ENCODE data around the gene RPTOR. TPM values are rescaled to one million over a fixed set of nuclear protein-coding genes. Genes with fewer than 3 reads are reported as not detected.

RPTOR gene
- total RNA-seq, 1 experiment from 2014 or later: 26.3 TPM

DNA sequence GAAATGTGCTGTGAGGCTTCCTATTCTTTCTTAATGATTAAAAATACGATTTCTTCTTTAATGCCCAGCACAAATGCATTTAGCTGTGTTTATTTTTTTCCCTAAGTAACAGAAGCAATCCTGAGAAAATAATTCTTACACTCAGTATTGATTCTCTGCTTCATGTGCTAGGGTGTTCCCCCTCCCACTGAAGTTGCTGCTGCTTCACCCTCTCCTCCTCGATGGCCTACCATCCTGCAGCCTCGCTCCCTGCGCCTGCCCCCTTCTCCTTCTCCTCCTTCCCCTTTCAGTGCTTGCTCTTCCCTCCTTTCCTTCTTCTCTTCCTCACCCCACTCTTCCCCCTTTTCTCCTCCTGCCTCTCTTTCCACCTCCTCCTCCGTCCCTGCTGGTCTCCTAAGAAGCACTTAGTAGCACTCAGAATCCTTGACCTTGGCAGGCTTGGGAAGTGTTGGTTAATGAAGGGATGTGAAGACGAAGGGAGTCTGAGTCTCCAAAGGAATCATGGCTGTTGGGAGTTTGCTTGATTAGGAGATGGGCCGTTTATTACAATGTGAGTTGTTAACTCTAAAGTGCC is 119.7 kb downstream of the RPTOR start:
- DNase-seq (ENCODE audit: low spot score): no peak

DNA sequence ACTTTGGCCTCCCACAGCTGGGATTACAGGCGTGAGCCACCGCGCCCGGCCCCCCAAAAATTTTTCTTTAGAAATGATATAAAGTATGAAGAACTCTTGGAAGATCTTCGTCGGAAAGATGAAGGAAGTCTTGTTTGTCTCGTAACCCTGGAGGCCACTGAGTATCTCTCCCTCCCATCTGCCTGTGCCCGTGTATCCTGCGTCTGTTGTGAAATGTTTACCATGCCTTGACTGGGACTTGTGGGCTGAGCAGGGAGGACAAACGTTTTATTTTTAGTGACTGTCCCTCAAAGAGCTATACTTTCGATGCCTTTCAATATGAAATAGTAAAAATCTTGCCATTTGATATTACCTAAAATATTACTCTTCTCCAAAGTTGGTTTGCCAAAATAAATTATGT is 121.2 kb downstream of the RPTOR start:
- no peak for DNase-seq (ENCODE audit: low spot score)

DNA sequence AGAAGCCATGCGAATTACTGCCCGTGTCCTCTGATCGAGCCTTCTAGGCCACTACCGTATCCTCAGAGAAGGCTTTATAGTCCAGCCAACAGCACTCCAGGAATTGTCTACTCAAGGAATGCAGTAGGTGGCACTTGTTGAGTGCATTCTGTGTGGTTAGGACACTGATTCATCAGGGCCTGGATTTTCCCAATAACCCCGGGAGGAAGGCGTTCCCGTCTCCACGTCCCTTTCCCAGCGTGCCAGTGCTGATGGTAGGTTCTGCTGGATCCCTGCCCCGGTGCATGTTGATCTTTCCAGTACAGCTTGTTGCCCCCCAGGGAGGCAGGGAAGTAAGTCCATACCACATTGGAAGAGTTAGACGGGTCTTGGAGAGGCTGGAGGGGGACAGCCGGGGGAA is 122.2 kb downstream of the RPTOR start:
- DNase-seq (ENCODE audit: low spot score): no peak

DNA sequence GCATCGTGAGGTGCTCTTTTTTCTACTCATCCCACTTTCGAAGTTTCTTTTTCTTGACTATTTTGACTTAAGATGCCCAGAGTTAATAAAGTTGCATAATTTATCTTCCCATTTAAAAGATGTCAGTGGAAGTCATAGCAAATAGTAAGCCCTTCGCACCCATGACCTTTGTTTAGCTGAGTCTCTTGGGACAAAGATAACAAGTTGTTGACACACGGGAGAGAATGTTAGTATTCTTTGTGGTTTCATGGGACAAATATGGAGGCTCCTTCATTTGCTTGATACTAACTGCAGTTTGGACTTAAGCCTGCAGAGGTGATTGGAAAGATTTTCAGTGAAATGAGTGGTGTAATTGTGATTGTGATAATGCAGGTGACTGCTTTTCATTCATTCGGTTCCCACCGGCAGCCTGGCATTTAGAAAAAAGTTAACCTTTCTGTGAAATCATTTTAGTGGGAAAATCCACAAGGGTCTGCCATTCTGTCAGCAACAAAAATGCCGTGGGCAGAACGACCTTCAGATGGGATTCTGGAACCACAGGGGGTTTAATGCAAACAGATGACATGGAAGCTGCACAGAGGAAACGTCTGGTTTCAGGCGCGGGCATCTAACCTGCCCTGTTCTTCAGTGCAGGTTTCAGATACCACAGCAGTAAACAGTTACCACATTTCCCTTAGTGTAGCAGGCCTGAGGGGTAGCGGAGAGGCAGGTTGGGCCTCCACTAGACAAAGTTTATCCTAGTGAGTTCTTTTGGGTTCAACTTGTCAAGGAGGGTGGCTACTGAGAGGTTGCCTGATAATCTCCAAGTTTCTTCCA is 123.0 kb downstream of the RPTOR start:
- no peak for DNase-seq (ENCODE audit: low spot score)

DNA sequence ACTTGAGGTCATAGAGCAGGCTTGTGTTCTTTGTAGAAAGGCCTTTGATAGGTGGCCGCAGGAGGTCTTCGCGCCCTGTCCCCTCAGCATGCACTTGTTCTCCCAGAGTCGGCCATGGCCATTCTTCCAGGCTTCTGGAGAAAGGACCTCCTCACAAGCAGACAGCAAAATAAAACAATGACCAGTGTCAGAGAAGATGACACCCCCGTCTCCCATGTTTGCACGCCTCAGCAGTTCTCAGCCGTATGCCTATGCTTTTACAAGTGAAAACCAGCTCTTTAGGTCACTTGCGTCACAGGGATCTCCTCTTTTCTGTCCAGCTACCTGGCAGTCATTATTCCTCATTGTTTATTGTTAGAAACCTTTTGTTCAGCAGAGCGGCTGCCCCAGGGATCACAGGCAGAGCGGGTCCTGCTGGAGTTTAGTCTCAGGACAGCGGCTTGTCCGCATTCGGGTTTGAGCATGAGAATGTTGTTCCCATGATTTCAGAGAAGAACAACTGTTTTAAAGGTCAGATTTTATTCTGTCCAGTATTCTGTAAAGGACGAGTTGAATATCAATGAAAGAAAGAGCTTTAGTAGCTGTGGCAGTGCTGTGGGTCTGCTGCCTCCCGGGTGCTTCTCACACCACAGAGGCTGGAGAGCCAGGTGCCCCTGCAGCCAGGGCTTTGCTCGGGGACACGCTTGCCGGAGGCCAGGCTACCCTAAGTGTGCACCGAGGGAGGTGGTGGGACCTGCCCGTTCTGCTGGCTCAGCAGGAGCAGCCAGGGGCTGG is 123.9 kb downstream of the RPTOR start:
- DNase-seq (ENCODE audit: low spot score): no peak

DNA sequence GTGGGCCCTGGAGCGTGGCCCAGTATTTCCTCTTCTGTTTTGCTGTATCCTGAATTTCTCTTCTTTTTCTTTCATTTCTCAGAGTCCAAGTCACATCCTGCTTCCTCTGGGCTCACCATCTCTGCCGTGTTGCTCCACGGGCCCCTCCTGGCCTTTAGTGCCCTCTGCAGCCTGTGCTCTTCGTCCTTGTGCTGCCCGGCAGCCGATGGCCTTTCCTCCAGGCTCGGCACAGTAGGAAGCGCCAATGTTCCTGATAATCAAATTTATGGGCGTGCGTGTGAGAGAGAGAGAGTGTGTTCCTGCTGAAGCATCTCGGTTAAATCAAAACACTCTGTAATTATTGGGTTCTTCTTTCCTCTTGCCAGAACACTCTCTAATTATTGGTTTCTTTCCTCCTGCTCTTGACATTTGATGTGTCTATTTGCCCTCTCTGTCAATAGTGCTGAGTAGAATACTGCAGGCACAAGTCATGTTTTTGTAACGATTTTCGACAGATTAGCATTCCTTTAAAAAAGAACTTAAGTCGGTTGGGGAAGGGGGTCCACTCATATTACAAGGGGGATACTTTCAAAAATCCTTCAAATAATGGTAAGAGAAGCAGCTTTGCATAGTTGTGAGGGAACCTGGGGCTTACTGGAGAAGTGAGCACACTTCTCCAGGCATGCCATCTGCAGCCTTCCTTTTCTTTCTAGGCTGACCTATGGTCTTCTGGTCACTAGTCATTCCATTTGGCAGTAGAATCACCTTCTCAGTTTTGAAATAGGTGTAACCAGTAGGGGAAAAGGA is 126.6 kb downstream of the RPTOR start:
- DNase-seq (ENCODE audit: low spot score): no peak

DNA sequence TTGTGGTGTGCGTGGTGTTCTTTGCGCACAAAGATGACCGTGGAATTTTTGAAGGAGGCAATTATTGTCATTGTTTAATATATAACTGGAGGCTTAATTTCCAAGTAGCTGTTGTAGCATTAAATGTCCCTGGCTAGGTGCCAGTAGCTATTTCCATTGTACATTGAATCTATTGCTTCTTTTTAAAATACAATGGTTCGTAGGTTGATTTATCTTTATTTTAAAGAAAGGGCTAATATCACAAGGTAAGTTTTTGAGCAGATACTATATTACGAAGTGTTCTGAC is 127.1 kb downstream of the RPTOR start:
- DNase-seq (ENCODE audit: low spot score): peak; percentile 42

DNA sequence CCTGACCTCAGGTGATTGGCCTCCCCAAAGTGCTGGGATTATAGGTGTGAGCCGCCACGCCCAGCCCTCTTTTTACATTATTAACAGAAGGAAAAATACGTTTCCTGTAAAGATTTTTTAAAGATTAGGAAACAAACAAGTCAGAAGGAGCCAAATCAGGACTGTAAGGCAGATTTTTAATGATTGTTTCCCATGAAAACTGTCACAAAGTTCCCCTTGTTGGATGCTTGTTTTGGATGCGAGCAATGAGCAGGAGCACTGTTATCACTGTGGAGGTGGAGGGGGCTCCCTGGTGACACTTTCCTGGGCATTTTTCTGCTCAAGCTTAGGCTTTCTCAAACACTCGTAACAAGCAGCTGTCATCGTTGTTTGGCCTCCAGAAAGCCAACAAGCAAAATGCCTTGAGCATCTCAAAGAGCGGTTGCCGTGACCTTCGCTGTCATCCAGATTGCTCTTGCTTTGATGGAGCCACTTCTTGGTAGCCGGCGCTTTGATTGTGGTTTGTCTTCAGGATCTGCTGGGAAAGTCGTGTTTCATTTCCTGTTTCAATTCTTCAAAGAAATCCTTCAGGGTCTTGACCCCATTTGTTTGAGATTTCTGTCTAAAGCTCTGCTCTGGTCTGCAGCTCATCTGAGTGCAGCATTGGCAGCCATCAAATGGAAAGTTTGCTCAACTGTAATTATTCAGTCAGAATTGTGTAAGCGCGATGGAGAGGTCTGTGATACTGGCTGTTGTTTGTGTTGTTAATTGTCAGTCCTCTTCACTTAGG is 128.7 kb downstream of the RPTOR start:
- DNase-seq (ENCODE audit: low spot score): no peak

DNA sequence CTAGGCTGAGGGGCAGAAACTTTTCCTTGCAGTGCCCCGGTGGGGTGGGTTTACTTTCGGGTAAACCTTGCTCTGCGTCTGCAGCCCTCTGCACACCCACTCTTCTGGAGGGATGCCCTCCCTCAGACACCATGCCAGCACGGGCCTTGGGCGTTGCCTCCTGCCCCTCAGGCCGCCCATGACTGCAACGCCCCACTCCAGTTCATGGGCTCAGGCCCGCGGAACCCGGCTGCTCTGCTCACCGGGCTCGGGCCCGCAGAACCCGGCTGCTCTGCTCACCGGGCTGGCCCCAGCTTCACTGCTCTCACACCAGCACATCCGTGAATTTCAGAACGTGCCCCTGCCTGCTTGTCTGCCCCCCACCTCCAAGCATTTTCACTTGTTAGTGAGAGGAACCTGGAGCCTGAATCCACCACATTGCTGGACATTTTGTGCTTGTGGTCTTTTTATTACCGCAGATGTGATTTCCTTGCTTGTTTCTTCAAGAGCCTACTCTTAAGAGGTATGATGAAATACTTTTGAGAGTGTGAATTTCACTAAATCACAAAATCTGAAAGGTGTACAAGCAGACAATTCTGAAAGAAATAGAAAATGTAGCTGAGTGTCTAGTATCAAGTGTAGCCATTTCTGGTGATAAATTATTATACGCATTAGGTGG is 130.9 kb downstream of the RPTOR start:
- no peak for DNase-seq (ENCODE audit: low spot score)

DNA sequence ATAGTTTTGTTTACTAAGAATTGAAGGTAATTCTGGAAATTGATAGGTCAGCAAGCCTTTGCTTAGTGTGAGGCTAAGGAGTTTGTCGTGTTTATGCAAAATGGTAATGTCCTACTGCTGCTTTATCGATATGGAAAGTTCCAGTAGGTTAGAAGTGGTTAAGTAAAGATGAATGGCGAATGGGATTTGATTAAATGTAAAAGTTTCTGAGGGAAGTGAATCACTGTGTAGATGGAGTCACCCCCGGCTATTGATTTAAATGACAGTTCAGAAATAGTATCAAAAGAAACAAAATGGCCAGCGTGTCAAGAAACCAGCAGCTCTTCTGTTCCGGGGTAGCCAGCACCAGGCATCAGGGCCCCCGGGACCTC is 131.4 kb downstream of the RPTOR start:
- no peak for DNase-seq (ENCODE audit: low spot score)

DNA sequence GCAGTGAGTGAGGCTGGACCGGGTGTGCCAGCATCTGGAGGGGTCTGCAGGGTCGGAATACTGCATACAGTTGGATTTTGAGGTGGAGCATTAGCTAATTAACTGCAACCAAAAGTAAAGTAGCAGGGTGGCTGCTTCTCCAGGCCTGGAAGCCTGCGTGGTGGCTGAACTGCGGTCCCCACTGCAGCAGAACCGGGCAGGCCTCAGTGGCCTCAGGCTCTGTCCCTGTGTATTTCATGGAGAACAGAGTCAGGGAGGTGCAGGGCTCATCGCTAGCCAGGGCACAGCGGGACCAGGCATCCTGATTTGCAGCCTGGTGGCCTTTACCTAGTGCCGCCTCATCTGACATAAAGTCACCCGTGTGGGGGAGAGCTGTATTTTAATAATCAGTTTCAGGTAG is 131.9 kb downstream of the RPTOR start:
- DNase-seq (ENCODE audit: low spot score): no peak

DNA sequence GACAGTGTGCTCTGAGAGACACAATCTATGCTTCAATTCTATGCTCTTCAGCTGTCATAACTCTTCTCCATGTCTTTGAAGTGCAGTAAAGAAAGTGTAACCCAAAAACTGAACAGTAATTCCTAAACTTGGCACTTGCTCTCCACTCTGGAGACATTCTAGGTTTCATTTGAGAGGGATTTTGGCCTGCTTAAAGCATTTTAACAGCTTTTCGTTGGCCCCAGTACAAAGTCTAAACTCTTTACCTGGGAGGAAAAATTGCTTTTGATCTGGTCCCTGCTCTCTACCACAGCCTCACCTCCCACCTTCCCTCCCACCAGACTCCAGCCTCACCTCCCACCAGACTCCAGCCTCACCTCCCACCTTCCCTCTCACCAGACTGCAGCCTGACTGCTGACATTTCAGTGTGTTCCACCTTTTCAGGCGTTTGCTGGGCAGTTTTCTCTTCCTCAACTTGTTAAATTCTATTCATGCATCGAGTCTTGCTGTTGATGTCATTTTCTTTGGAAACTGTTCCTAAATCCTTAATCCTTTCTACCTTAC is 132.6 kb downstream of the RPTOR start:
- DNase-seq (ENCODE audit: low spot score): no peak

DNA sequence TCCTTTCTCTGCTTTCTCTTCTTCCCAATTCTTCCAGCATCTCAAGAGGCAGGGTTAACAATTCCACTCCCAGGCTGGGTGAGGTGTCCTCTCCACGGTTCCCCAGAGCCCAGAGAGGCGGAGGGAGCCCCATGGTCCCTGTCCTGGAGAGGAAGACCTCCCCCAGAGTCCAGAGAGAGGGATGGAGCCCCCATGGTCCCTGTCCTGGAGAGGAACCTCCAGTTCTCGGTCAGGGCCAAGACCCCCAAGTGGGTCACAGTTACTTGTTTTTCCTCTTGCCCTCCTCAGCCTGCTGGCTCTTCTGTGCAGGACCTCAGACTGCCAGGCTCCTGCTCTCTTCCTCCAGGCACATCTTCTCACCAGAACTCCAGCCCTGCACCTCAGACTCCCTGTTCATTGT is 135.2 kb downstream of the RPTOR start:
- DNase-seq (ENCODE audit: low spot score): no peak

DNA sequence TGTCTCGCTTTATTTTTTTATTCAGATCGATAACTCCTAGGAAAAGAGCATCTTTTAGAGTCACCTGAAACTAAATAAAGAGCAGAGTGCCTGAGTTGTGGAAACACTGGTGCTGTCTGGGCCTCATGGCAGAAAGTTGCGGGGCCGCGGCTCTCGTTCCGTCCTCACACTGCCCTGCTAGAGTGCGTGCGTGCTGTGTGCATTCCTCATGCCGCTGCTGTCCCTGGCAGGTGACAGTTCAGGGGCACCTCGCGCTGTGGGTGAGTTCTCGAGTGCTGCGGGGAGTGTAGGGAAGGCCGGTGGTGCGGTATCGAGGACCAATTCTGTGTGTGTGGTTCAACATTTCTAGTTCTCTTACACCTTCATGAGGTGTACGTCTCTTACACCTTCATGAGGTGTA is 136.6 kb downstream of the RPTOR start:
- no peak for DNase-seq (ENCODE audit: low spot score)

DNA sequence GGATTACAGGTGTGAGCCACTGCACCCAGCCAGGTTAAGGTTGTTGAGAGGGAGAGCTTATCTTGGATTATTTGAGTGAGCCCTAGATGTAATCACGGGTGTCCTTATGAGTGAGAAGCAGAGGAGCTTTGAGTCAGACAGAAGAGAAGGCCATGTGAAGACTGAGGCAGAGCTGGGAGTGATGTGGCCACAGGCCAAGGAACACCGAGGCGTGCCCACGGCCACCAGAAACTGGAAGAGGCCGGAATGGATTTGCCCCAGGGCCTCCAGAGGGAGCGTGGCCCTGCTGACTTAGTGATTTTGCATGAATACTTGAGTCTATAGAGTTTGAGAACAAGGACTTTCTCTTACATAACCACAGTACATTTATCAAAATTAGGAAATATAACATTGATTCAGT is 137.7 kb downstream of the RPTOR start:
- DNase-seq (ENCODE audit: low spot score): no peak

DNA sequence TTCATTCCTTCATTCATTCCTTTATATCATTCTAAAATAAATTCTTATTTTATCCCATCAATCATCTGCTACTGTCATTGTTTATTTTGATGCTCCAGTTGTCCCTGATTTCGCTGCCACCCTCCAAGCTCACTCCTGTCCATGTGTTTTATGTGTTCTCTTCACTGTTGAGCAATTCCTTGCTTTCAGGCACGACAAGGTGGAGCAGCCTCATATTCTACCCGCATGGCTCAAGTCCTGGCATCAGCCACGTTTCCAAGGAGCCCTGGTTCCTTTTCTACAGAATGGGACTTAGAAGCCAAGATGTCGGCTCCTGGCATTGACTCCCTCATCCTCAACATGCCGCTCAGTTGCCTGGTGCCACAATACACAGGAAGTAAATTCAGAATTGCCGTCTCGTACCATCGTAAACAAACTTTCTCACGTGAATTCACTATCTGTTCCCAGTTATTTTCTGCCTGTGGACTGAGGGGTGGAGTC is 139.0 kb downstream of the RPTOR start:
- DNase-seq (ENCODE audit: low spot score): no peak

DNA sequence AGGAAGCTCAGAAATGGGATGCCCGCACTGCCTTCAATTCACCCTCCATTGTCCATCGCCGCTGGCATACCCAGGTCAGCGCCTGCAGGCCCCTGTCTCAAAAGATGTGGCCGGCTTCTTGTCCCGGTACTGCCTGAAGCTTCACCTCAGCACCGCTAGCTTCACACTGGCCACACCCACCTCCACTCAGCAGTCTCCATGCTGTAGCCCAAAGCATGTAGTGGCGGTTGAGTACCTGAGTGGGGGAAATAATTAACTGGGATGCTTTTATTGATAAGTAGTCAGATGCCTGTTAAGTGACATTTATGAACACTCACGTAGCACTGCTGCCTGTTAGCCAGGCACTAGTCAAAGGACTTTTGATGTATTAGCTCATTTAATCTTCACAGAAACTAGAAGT is 143.2 kb downstream of the RPTOR start:
- DNase-seq (ENCODE audit: low spot score): no peak

DNA sequence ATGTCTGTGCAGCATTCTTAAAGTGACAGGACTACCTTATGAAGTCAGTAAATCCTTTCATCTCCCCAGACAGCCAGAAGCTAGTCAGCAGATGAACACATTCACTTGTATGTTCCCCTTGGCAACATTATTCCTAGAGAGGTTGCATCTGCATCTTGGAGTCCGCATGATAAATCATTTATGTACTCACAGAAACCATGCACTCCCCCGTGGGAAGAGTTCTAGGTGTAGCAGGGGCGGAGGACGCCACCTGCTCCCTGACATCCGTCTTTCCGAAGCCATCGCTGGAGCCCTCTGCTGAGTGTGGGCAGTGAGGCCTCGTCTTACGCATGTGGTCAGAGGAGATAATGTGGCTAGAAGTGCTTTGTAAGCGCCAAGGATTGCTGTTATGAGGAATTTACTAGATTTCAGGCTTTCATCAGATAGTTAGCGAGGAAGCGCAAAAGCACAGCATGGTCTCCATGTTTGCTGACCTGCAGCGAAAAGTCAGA is 144.5 kb downstream of the RPTOR start:
- DNase-seq (ENCODE audit: low spot score): no peak

DNA sequence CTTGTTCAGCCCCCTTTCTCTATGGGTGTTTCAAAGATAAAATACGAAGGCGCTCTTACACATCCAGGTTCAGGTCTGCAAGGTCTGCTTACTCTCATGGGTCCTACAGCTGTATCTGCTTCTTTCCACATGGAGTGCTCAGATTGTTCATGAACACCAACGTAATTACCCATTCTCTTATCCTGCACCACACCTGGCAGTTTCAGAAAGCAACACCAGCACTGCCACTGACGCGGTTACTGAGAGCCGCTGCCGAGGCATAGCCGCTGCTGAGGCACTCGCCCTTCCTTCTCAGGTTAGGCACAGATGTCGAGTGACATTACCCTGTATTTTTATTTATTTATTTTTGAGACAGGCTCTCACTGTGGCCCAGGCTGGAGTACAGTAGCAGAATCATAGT is 147.1 kb downstream of the RPTOR start:
- no peak for DNase-seq (ENCODE audit: low spot score)

DNA sequence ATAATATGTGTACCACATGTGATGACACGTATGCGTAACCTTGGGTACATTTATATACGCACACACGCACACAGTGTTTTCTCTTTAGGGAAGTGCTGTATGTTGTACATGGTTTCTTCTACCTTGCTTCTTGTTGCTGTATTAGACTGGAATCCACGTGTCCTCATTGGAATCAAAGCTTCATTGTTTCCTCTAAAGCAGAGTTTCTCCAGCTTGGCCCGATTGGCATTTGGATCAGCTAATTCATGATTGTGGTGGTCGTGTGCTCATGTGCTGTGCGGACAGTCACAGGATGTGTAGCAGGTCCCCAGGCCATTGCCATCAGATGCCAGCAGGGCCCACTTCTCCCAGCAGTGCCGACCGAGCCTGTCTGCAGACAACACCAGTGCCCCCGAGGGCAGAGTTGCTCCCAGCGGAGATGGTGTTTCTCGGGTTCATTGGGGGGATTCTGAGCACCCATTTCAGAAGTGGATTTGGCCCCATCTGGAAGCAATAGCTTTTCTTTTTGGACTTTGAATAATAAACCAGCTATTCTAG is 148.4 kb downstream of the RPTOR start:
- no peak for DNase-seq (ENCODE audit: low spot score)
